ENCODE data around the gene CD84.

The CD84 gene

DNA sequence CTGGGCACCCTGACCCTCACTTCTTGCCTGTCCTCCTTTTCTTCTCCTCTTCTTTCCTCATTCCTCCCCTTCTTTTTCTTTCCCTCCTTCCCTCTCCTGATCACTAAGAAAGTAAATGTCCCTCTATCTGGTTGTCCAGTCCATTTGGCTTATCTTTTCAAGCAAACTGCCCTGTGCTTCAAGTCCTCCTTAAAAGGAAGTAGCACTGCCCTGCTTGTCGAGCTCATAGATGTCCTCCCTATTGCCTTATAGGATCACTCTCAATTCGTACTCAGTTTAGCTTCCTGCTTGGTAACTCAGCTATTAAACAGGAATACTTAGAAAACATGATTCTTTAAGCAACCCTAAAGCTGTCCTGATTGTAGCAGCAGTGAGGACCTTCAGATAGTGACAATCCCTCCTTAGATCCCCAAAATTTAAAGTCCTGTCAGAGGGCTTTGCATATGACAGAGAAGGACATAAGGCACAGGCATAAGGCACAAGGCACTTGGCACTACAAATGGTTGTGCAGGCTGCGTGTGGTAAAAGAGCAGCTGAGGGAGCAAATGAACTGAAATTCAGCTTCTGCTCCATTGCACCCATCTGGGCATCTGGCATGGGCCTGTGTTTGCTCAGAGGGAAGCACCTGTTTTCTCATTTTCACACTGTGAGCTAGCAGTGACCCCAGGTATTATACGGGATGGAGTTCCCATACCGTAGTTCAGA is 30.2 kb downstream of the CD84 start:
- H2BK12ac ChIP-seq (ENCODE audit: low read length in 2 of 2): no peak overlapping the region
- WGBS: 72% methylated on average over 5 of the region's 5 CpGs
- H2AFZ ChIP-seq (ENCODE audit: low read depth, low read length): no peak overlapping the region
- H3K36me3 ChIP-seq (ENCODE audit: control insufficient read depth in 1 of 2, insufficient read depth in 2 of 2, low read depth in 1 of 2, low read length in 2 of 2): no peaks in the 10 kb centered on the region
- H3K4me2 ChIP-seq (ENCODE audit: low read length, poor library complexity, severe bottlenecking): no peak overlapping the region
- H3K9ac ChIP-seq (ENCODE audit: low read length): no peak overlapping the region
- H3K27me3 ChIP-seq (ENCODE audit: control insufficient read depth in 1 of 2, insufficient read depth in 1 of 2, low read length in 2 of 2): no peaks in the 10 kb centered on the region
- no peak overlapping the region for H2BK120ac ChIP-seq (ENCODE audit: low read depth, low read length)
- H4K8ac ChIP-seq (ENCODE audit: low read length): no peak overlapping the region
- H3K4me3 ChIP-seq (ENCODE audit: insufficient read depth in 1 of 2, low read depth in 1 of 2, low read length in 2 of 2): no peak overlapping the region
- no peak overlapping the region for H3K14ac ChIP-seq (ENCODE audit: low read length in 2 of 2)
- H3K9me3 ChIP-seq (ENCODE audit: control insufficient read depth, low read length): no peaks in the 10 kb centered on the region
- H3K18ac ChIP-seq (ENCODE audit: low read depth in 1 of 2, low read length in 2 of 2): no peak overlapping the region
- H3K23ac ChIP-seq (ENCODE audit: low read length in 2 of 2): no peak overlapping the region
- H2AK5ac ChIP-seq (ENCODE audit: low read length, severe bottlenecking): no peak overlapping the region
- H3K4me1 ChIP-seq (ENCODE audit: control insufficient read depth, insufficient read depth, low read depth, low read length): peaks cover 1% of the 10 kb centered on the region
- H3K79me1 ChIP-seq (replicated peaks; ENCODE audit: low read length, poor library complexity, severe bottlenecking): no peaks in the 10 kb centered on the region
- H2BK5ac ChIP-seq (ENCODE audit: low read depth, low read length, poor library complexity, severe bottlenecking): no peak overlapping the region
- no peak overlapping the region for H4K91ac ChIP-seq (ENCODE audit: low read length)
- H3K27ac ChIP-seq (ENCODE audit: low read length, poor library complexity, severe bottlenecking): no peak overlapping the region
- H3K4ac ChIP-seq (ENCODE audit: low read depth in 1 of 2, low read length in 2 of 2): no peak overlapping the region
- H2BK15ac ChIP-seq (ENCODE audit: low read depth, poor library complexity, severe bottlenecking): no peak overlapping the region
- DNase-seq: no peak

DNA sequence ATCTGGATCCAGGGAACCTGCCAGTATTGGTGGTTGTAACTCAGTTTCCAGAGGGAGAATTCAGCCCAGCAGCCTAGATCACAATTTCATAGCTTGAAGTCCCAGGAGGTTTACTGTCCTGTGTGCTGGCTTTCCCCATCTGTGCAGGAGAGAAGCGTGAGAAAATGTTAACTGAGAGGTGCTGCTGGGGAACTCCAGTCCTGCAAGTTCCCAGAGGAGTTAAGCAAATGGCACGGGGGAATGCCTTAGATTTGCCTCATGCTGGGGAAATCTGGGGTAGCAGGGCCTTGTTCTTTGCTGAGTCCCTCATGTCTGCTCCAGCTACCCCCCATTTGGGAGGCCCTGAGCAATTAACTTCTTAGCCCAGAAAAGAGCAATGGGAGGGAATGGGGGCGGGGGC is 31.1 kb downstream of the CD84 start:
- H3K23ac ChIP-seq (ENCODE audit: low read length in 2 of 2): no peak overlapping the region
- H2BK5ac ChIP-seq (ENCODE audit: low read depth, low read length, poor library complexity, severe bottlenecking): no peak overlapping the region
- H3K27me3 ChIP-seq (ENCODE audit: control insufficient read depth in 1 of 2, insufficient read depth in 1 of 2, low read length in 2 of 2): no peaks in the 10 kb centered on the region
- H2AK5ac ChIP-seq (ENCODE audit: low read length, severe bottlenecking): no peak overlapping the region
- no peaks in the 10 kb centered on the region for H3K79me1 ChIP-seq (replicated peaks; ENCODE audit: low read length, poor library complexity, severe bottlenecking)
- H3K9me3 ChIP-seq (ENCODE audit: control insufficient read depth, low read length): no peaks in the 10 kb centered on the region
- WGBS: 83% methylated on average over 2 of the region's 3 CpGs
- H2BK12ac ChIP-seq (ENCODE audit: low read length in 2 of 2): no peak overlapping the region
- no peak overlapping the region for H2AFZ ChIP-seq (ENCODE audit: low read depth, low read length)
- no peaks in the 10 kb centered on the region for H3K36me3 ChIP-seq (ENCODE audit: control insufficient read depth in 1 of 2, insufficient read depth in 2 of 2, low read depth in 1 of 2, low read length in 2 of 2)
- H3K4me2 ChIP-seq (ENCODE audit: low read length, poor library complexity, severe bottlenecking): no peak overlapping the region
- no peak overlapping the region for H3K4ac ChIP-seq (ENCODE audit: low read depth in 1 of 2, low read length in 2 of 2)
- H3K9ac ChIP-seq (ENCODE audit: low read length): no peak overlapping the region
- H2BK15ac ChIP-seq (ENCODE audit: low read depth, poor library complexity, severe bottlenecking): no peak overlapping the region
- DNase-seq: no peak
- H3K4me1 ChIP-seq (ENCODE audit: control insufficient read depth, insufficient read depth, low read depth, low read length): peaks cover 2% of the 10 kb centered on the region
- no peak overlapping the region for H4K91ac ChIP-seq (ENCODE audit: low read length)
- no peak overlapping the region for H3K4me3 ChIP-seq (ENCODE audit: insufficient read depth in 1 of 2, low read depth in 1 of 2, low read length in 2 of 2)
- no peak overlapping the region for H3K27ac ChIP-seq (ENCODE audit: low read length, poor library complexity, severe bottlenecking)
- H2BK120ac ChIP-seq (ENCODE audit: low read depth, low read length): no peak overlapping the region
- H4K8ac ChIP-seq (ENCODE audit: low read length): no peak overlapping the region
- H3K14ac ChIP-seq (ENCODE audit: low read length in 2 of 2): no peak overlapping the region
- no peak overlapping the region for H3K18ac ChIP-seq (ENCODE audit: low read depth in 1 of 2, low read length in 2 of 2)

DNA sequence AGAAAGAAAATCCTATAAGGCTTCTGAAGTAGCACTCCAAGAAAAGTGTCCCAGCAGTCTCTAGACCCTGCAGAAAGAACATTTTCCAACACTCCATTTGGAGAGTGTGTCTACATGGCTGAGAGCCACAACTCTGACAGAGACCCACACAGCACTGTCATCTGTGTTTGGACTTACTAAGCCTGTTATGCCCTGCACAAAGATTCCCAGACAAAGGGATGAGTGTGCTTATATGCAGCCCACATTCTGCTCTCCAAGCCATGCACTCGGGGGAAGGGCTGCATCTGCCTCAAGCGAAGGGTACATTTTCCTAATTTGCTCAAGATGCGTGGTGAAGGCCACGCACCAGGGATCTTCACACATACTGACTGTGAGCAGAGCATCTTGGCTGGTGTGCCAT is 31.9 kb downstream of the CD84 start:
- Histone ChIP-seq H3K4ac (ENCODE audit: low read depth in 1 of 2, low read length in 2 of 2) (no peak overlapping the region), H3K36me3 (ENCODE audit: control insufficient read depth in 1 of 2, insufficient read depth in 2 of 2, low read depth in 1 of 2, low read length in 2 of 2) (no peaks in the 10 kb centered on the region), H3K14ac (ENCODE audit: low read length in 2 of 2) (no peak overlapping the region), H3K9ac (ENCODE audit: low read length) (no peak overlapping the region), H2AK5ac (ENCODE audit: low read length, severe bottlenecking) (no peak overlapping the region), H3K79me1 (replicated peaks; ENCODE audit: low read length, poor library complexity, severe bottlenecking) (no peaks in the 10 kb centered on the region), H3K4me3 (ENCODE audit: insufficient read depth in 1 of 2, low read depth in 1 of 2, low read length in 2 of 2) (no peak overlapping the region), H3K4me1 (ENCODE audit: control insufficient read depth, insufficient read depth, low read depth, low read length) (peaks cover 3% of the 10 kb centered on the region), H3K18ac (ENCODE audit: low read depth in 1 of 2, low read length in 2 of 2) (no peak overlapping the region), H3K23ac (ENCODE audit: low read length in 2 of 2) (no peak overlapping the region), H3K4me2 (ENCODE audit: low read length, poor library complexity, severe bottlenecking) (no peak overlapping the region), H2BK5ac (ENCODE audit: low read depth, low read length, poor library complexity, severe bottlenecking) (no peak overlapping the region), H3K27me3 (ENCODE audit: control insufficient read depth in 1 of 2, insufficient read depth in 1 of 2, low read length in 2 of 2) (no peaks in the 10 kb centered on the region), H4K8ac (ENCODE audit: low read length) (no peak overlapping the region), H4K91ac (ENCODE audit: low read length) (no peak overlapping the region), H3K27ac (ENCODE audit: low read length, poor library complexity, severe bottlenecking) (no peak overlapping the region), H2BK12ac (ENCODE audit: low read length in 2 of 2) (no peak overlapping the region), H2BK15ac (ENCODE audit: low read depth, poor library complexity, severe bottlenecking) (no peak overlapping the region), H2BK120ac (ENCODE audit: low read depth, low read length) (no peak overlapping the region), H3K9me3 (ENCODE audit: control insufficient read depth, low read length) (no peaks in the 10 kb centered on the region), H2AFZ (ENCODE audit: low read depth, low read length) (no peak overlapping the region)
- 83% methylated on average over 4 of the region's 4 CpGs for WGBS
- DNase-seq: no peak

DNA sequence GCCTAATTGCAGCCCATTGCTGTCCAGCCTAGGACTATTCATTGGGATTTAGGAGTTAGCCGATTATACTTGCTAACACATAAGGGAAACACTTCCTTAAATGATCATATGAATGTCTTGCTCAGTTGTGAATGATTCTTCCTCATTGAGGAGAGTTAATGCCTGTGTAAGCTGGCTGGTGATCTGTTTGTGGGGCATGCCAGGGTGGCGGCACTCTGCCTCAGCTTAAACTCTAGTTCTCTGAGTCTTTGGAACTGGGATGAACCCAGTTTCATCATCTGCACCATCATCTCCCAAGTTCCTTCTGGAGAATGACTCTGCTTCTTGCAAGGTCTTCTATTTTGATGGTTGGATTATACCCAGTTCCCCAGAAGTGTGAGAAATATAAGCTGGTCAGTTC is 32.4 kb downstream of the CD84 start:
- no peak overlapping the region for H3K4me3 ChIP-seq (ENCODE audit: insufficient read depth in 1 of 2, low read depth in 1 of 2, low read length in 2 of 2)
- H3K4ac ChIP-seq (ENCODE audit: low read depth in 1 of 2, low read length in 2 of 2): no peak overlapping the region
- no peaks in the 10 kb centered on the region for H3K9me3 ChIP-seq (ENCODE audit: control insufficient read depth, low read length)
- H3K18ac ChIP-seq (ENCODE audit: low read depth in 1 of 2, low read length in 2 of 2): no peak overlapping the region
- H2BK12ac ChIP-seq (ENCODE audit: low read length in 2 of 2): no peak overlapping the region
- H2BK15ac ChIP-seq (ENCODE audit: low read depth, poor library complexity, severe bottlenecking): no peak overlapping the region
- 100% methylated on average over 1 of the region's 2 CpGs for WGBS
- peaks cover 3% of the 10 kb centered on the region for H3K4me1 ChIP-seq (ENCODE audit: control insufficient read depth, insufficient read depth, low read depth, low read length)
- no peak overlapping the region for H2AFZ ChIP-seq (ENCODE audit: low read depth, low read length)
- H3K36me3 ChIP-seq (ENCODE audit: control insufficient read depth in 1 of 2, insufficient read depth in 2 of 2, low read depth in 1 of 2, low read length in 2 of 2): no peaks in the 10 kb centered on the region
- no peak overlapping the region for H4K8ac ChIP-seq (ENCODE audit: low read length)
- no peak overlapping the region for H3K23ac ChIP-seq (ENCODE audit: low read length in 2 of 2)
- no peak overlapping the region for H2BK120ac ChIP-seq (ENCODE audit: low read depth, low read length)
- no peak overlapping the region for H3K27ac ChIP-seq (ENCODE audit: low read length, poor library complexity, severe bottlenecking)
- no peak overlapping the region for H2AK5ac ChIP-seq (ENCODE audit: low read length, severe bottlenecking)
- no peak overlapping the region for H4K91ac ChIP-seq (ENCODE audit: low read length)
- no peaks in the 10 kb centered on the region for H3K79me1 ChIP-seq (replicated peaks; ENCODE audit: low read length, poor library complexity, severe bottlenecking)
- no peak overlapping the region for H3K4me2 ChIP-seq (ENCODE audit: low read length, poor library complexity, severe bottlenecking)
- no peak overlapping the region for H2BK5ac ChIP-seq (ENCODE audit: low read depth, low read length, poor library complexity, severe bottlenecking)
- no peak overlapping the region for H3K14ac ChIP-seq (ENCODE audit: low read length in 2 of 2)
- H3K9ac ChIP-seq (ENCODE audit: low read length): no peak overlapping the region
- no peaks in the 10 kb centered on the region for H3K27me3 ChIP-seq (ENCODE audit: control insufficient read depth in 1 of 2, insufficient read depth in 1 of 2, low read length in 2 of 2)
- DNase-seq: no peak
